Measurements from ENCODE around the gene CRAMP1. TPM values are rescaled to one million over a fixed set of nuclear protein-coding genes. Genes with fewer than 3 reads are reported as not detected.

CRAMP1 gene
- total RNA-seq: 7.7 and 8.4 TPM in 2 replicates

GRCh38 chr16:1612320-1613111 is at the start of gene CRAMP1:
CRAMP1 (plus strand) TSS chr16:1612360; CDS start chr16:1614640, 2,280 bp downstream.

GRCh38 chr16:1677942-1678499 is 65.9 kb downstream of the CRAMP1 start, which contains the start of gene JPT2:
JPT2 (plus strand) TSS chr16:1678279; CDS start chr16:1678313, 34 bp downstream.

GRCh38 chr16:1705688-1706385 is 93.7 kb downstream of the CRAMP1 start, which contains the start of gene MAPK8IP3:
MAPK8IP3 (plus strand) TSS chr16:1706195; CDS start chr16:1706340, 145 bp downstream.

Other genes starting within 250 kb of the CRAMP1 start
- gene UNKL, start 197.7 kb upstream of the CRAMP1 start, total RNA-seq: 7.9 and 8.2 TPM in 2 replicates
- gene UQCC4, start 191.6 kb upstream of the CRAMP1 start, total RNA-seq: 16.9 and 18.9 TPM in 2 replicates
- not detected in 2 replicates for gene PERCC1, start 181.3 kb upstream of the CRAMP1 start, total RNA-seq
- gene CCDC154, start 167.8 kb upstream of the CRAMP1 start, total RNA-seq: 0.22 and 0.25 TPM in 2 replicates
- gene CLCN7, start 137.3 kb upstream of the CRAMP1 start, total RNA-seq: 64.7 and 110 TPM in 2 replicates
- under 0.01 and 0.11 TPM in 2 replicates for gene PTX4, start 123.4 kb upstream of the CRAMP1 start, total RNA-seq
- gene TELO2, start 119.0 kb upstream of the CRAMP1 start, total RNA-seq: 22.9 and 28.9 TPM in 2 replicates
- gene TMEM204, start 78.7 kb upstream of the CRAMP1 start, total RNA-seq: 4.8 and 7.2 TPM in 2 replicates
- 27.2 and 42.7 TPM in 2 replicates for gene IFT140, start 288 bp upstream of the CRAMP1 start, total RNA-seq
- 28.0 and 49.4 TPM in 2 replicates for gene JPT2, start 65.9 kb downstream of the CRAMP1 start, total RNA-seq
- gene MAPK8IP3, start 93.8 kb downstream of the CRAMP1 start, total RNA-seq: 42.9 and 44.9 TPM in 2 replicates
- gene NME3, start 159.2 kb downstream of the CRAMP1 start, total RNA-seq: 34.6 and 65.0 TPM in 2 replicates
- 11.7 and 16.5 TPM in 2 replicates for gene EME2, start 160.4 kb downstream of the CRAMP1 start, total RNA-seq
- gene MRPS34, start 160.8 kb downstream of the CRAMP1 start, total RNA-seq: 89.7 and 102 TPM in 2 replicates
- 29.0 and 37.5 TPM in 2 replicates for gene SPSB3, start 170.2 kb downstream of the CRAMP1 start, total RNA-seq
- gene NUBP2, start 170.6 kb downstream of the CRAMP1 start, total RNA-seq: 70.7 and 82.7 TPM in 2 replicates
- gene IGFALS, start 181.3 kb downstream of the CRAMP1 start, total RNA-seq: under 0.01 and 0.50 TPM in 2 replicates
- 48.1 and 55.1 TPM in 2 replicates for gene HAGH, start 214.5 kb downstream of the CRAMP1 start, total RNA-seq
- 66.5 and 87.0 TPM in 2 replicates for gene FAHD1, start 214.8 kb downstream of the CRAMP1 start, total RNA-seq

All from uterine smooth muscle cell (primary cell).